Astrocyte (in vitro differentiated cells and primary cell): ENCODE data around the gene DUSP6. TPM values are rescaled to one million over a fixed set of nuclear protein-coding genes. Genes with fewer than 3 reads are reported as not detected.

Source experiments
- DNase-seq: peaks from one replicate; pipeline ENCODE4 v3.0.0-alpha.2; 2010; ENCODE audit warnings: low read depth
- FAIRE-seq: peaks from 2 replicates; lab custom pipeline; 2011; peaks lifted over from hg19 to GRCh38; lab: Jason Lieb, UNC
- H2AFZ ChIP-seq: 2 replicates; pipeline ENCODE4 v1.6.0; 2012; ENCODE audit warnings: low read depth, low read length, inconsistent platforms
- H3K27ac ChIP-seq: 2 replicates; pipeline ENCODE4 v1.5.1; 2011; ENCODE audit warnings: low read depth, low read length, inconsistent platforms
- H3K27me3 ChIP-seq: 2 replicates; pipeline ENCODE4 v1.6.0; 2011; ENCODE audit warnings: low read length, inconsistent platforms; ENCODE audit not compliant: insufficient read depth
- H3K36me3 ChIP-seq: 2 replicates; pipeline ENCODE4 v1.5.1; 2011; ENCODE audit warnings: low read length, inconsistent platforms; ENCODE audit not compliant: insufficient read depth
- H3K4me1 ChIP-seq: 2 replicates; pipeline ENCODE4 v1.5.1; 2011; ENCODE audit warnings: low read length, inconsistent platforms; ENCODE audit not compliant: insufficient read depth
- H3K4me2 ChIP-seq: 2 replicates; pipeline ENCODE4 v1.6.0; 2012; ENCODE audit warnings: low read length, inconsistent platforms
- H3K4me3 ChIP-seq: 2 replicates; pipeline ENCODE4 v1.5.1; 2011; ENCODE audit warnings: low read depth, mild to moderate bottlenecking, low read length, inconsistent platforms; ENCODE audit not compliant: insufficient read depth
- H3K79me2 ChIP-seq: 2 replicates; pipeline ENCODE4 v1.6.0; 2012; ENCODE audit warnings: mild to moderate bottlenecking, low read length, inconsistent platforms; ENCODE audit not compliant: insufficient read depth
- H3K9ac ChIP-seq: 2 replicates; pipeline ENCODE4 v1.6.0; 2012; ENCODE audit warnings: mild to moderate bottlenecking, low read length, inconsistent platforms
- H3K9me3 ChIP-seq: 2 replicates; pipeline ENCODE4 v1.5.1; 2012; ENCODE audit warnings: low read depth, mild to moderate bottlenecking, low read length, inconsistent platforms; ENCODE audit not compliant: insufficient read depth
- H4K20me1 ChIP-seq: 2 replicates; pipeline ENCODE4 v1.6.0; 2012; ENCODE audit warnings: low read length, inconsistent platforms; ENCODE audit not compliant: insufficient read depth
- H3K27ac Mint-ChIP-seq: one replicate; pipeline ENCODE4 v1.8.0; 2021; ENCODE audit warnings: mild to moderate bottlenecking, mixed read lengths; ENCODE audit not compliant: unreplicated experiment
- H3K27me3 Mint-ChIP-seq: one replicate; pipeline ENCODE4 v1.8.0; 2021; ENCODE audit warnings: low read depth, mixed read lengths; ENCODE audit not compliant: unreplicated experiment
- H3K36me3 Mint-ChIP-seq: one replicate; pipeline ENCODE4 v1.8.0; 2021; ENCODE audit warnings: low read depth, mixed read lengths; ENCODE audit not compliant: unreplicated experiment
- H3K4me1 Mint-ChIP-seq: one replicate; pipeline ENCODE4 v1.8.0; 2021; ENCODE audit warnings: low read depth, mixed read lengths; ENCODE audit not compliant: unreplicated experiment
- H3K4me3 Mint-ChIP-seq: one replicate; pipeline ENCODE4 v1.8.0; 2021; ENCODE audit warnings: mild to moderate bottlenecking, moderate library complexity, mixed read lengths; ENCODE audit not compliant: unreplicated experiment
- H3K9me3 Mint-ChIP-seq: one replicate; pipeline ENCODE4 v1.8.0; 2021; ENCODE audit warnings: mild to moderate bottlenecking, mixed read lengths; ENCODE audit not compliant: unreplicated experiment
- EZH2 ChIP-seq: IDR thresholded peaks from 2 replicates; pipeline ENCODE4 v1.6.1; 2012; ENCODE audit warnings: mild to moderate bottlenecking, low read length, inconsistent platforms; ENCODE audit not compliant: insufficient read depth
- total RNA-seq: library from RNA; stranded (reverse); gene quantifications from 2 replicates; pipeline ENCODE4 v1.2.1, GENCODE V29; 2021
- TF ChIP-seq, protein P1 (sequence below): IDR thresholded peaks from 2 replicates; pipeline ENCODE4 v1.5.1; 2011; ENCODE audit warnings: low read depth, mild to moderate bottlenecking, inconsistent platforms, low read length, moderate library complexity; ENCODE audit not compliant: insufficient read depth

DUSP6 gene
- total RNA-seq, 1 donor from 2014 or later = 63.0 TPM

DNA sequence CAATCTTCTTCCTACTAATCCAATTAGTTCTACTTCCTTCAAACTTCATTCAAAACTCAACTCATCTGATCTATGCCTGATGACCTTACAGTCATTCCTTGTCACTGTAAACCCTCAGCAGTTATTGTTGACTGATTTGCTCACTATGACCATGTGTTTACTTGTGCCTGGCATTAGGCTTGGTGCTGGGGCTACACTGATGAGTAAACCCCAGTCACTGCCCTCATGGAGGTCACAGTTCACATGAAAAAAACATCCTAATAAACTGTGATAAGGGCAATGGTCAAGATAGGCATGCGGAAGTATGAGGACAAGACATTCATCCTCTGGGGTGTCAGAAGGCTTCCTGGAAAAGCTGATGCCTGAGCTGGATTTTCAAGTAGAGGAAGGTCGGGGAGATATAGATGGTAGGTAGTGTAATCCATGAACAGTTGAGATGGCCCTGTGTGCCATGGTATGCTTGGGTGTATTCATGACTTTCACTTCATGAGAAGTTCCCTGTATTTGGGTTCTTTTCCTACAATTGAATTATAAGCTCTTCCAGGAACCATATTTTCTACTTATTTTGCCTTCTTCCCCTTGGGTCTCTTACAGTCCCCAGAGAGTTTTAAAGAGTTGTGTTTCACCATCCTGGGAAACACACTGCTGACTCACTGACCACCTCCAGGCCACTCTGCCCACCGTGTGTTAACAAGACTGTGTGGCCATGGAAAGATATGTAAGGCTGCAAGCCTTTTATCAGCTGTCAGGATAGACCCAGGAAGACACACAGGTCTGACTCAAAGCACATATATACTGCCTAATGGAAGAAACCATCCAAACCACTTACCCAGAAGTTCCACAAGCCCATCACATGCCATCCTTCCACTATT lies 38.7 kb upstream of the DUSP6 start:
- Histone ChIP-seq H3K4me3 (no peak overlapping the region), H3K27me3 (no peaks in the 10 kb centered on the region), H3K9ac (no peak overlapping the region), H3K4me1 (peaks cover 14% of the 10 kb centered on the region), H4K20me1 (no peaks in the 10 kb centered on the region), H3K36me3 (no peaks in the 10 kb centered on the region), H3K9me3 (no peaks in the 10 kb centered on the region), H3K4me2 (no peak overlapping the region), H2AFZ (no peak overlapping the region), H3K79me2 (no peaks in the 10 kb centered on the region), H3K27ac (peak overlapping the region; percentile 8)
- no peak for TF ChIP-seq EZH2
- TF ChIP-seq, protein P1, sequence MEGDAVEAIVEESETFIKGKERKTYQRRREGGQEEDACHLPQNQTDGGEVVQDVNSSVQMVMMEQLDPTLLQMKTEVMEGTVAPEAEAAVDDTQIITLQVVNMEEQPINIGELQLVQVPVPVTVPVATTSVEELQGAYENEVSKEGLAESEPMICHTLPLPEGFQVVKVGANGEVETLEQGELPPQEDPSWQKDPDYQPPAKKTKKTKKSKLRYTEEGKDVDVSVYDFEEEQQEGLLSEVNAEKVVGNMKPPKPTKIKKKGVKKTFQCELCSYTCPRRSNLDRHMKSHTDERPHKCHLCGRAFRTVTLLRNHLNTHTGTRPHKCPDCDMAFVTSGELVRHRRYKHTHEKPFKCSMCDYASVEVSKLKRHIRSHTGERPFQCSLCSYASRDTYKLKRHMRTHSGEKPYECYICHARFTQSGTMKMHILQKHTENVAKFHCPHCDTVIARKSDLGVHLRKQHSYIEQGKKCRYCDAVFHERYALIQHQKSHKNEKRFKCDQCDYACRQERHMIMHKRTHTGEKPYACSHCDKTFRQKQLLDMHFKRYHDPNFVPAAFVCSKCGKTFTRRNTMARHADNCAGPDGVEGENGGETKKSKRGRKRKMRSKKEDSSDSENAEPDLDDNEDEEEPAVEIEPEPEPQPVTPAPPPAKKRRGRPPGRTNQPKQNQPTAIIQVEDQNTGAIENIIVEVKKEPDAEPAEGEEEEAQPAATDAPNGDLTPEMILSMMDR = no peak
- FAIRE-seq (peak; percentile 37), DNase-seq (peak; percentile 85)
- H3K36me3 Mint-ChIP-seq = no peaks in the 10 kb centered on the region
- no peaks in the 10 kb centered on the region for H3K9me3 Mint-ChIP-seq
- no peak overlapping the region for H3K4me3 Mint-ChIP-seq
- H3K4me1 Mint-ChIP-seq = peaks cover 22% of the 10 kb centered on the region
- H3K27me3 Mint-ChIP-seq = no peaks in the 10 kb centered on the region
- peak overlapping the region; percentile 68 for H3K27ac Mint-ChIP-seq

DNA sequence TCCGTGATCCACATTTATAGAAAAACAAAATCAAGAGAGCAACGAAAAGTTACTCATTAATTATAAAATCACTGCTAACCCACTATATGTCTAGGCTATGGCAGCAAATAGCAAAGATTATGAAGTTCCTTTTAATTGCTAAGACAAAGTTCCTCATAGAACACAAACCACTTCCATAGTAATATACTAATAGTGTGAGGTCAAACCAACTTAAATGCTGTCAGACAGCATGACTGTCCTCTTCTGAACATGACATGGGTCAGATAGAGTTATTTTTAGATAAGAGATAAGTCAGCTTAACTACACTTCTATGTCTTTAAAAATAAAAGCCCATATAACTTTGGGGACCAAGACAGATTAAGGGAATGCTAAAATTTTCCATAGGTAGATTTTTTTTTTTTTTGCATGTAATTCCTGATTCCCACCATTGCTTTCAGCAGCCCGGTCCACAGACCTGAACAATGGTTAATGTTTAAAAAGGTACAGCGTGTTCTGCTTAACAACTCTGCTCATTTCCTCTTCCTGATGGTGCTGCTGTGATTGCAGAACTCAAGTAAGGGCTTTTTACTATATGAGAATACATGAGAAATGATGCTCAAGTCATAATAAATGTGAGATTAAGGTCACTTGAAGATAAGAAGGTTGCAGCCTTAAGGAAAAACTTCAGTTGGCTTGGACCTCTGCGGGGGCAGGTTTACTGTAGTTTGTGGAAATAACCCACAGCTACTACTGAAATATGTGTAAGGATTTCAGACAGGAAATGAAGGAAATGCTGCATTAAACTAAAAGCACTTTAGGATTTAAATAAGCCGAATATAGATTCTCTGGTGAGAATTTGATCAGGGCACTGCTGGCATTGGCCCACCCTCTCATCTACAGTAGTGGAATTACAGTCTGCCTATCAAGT lies 37.7 kb upstream of the DUSP6 start:
- TF ChIP-seq, protein P1 = no peak
- no peak for TF ChIP-seq EZH2
- peaks cover 15% of the 10 kb centered on the region for H3K4me1 ChIP-seq
- no peaks in the 10 kb centered on the region for H3K36me3 Mint-ChIP-seq
- H3K27me3 ChIP-seq = no peaks in the 10 kb centered on the region
- H3K27ac Mint-ChIP-seq = no peak overlapping the region
- DNase-seq (peak; percentile 27), FAIRE-seq (no peak)
- H4K20me1 ChIP-seq = no peaks in the 10 kb centered on the region
- no peaks in the 10 kb centered on the region for H3K27me3 Mint-ChIP-seq
- no peaks in the 10 kb centered on the region for H3K36me3 ChIP-seq
- H3K9me3 Mint-ChIP-seq = no peaks in the 10 kb centered on the region
- no peak overlapping the region for H3K4me3 Mint-ChIP-seq
- no peaks in the 10 kb centered on the region for H3K9me3 ChIP-seq
- no peak overlapping the region for H2AFZ ChIP-seq
- H3K9ac ChIP-seq = no peak overlapping the region
- H3K79me2 ChIP-seq = no peaks in the 10 kb centered on the region
- no peak overlapping the region for H3K4me3 ChIP-seq
- no peak overlapping the region for H3K27ac ChIP-seq
- no peak overlapping the region for H3K4me2 ChIP-seq
- peaks cover 22% of the 10 kb centered on the region for H3K4me1 Mint-ChIP-seq
